EL (cell line): ENCODE measurements around the gene ITK.
"Not testable (repeated sequence)": the region's sequence is repeated elsewhere in the genome, so short reads cannot be mapped to it uniquely, and the experiment has no call there.

Source experiments
- DNase-seq: peaks from one replicate; pipeline ENCODE4 v3.0.0-alpha.2; 2016

ITK gene

DNA sequence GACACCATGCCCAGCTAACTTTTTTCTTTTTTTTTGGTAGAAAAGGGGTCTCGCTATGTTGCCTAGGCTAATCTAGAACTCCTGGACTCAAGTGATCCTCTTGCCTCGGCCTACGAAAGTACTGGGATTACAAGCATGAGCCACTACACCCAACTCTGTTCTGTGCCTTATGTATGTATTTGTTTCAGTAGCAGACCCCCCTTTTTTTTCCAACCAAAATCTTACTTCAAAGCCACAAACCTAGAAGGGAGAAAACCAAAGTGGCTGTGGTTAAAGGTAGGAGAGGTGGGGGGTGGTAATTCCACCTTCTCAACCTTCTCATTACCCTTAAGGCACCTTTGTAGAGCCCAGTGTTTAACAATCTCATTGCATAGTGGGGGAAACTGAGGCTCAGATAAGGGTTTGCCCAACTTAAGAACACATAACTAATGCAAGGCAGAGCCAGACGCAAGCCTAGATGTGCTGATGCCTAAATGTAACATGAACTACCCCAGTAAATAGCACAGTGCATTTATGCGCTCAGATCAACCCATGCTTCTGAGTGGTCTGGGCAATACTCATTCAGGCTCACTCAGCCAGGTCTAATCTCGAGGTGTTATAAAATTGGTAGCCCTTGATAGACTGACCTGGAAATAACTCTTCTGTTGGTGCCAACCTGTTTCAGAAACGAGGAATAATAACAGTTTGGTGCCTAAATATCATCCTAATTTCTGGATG is 33.0 kb downstream of the ITK start:
- DNase-seq, result no peak

DNA sequence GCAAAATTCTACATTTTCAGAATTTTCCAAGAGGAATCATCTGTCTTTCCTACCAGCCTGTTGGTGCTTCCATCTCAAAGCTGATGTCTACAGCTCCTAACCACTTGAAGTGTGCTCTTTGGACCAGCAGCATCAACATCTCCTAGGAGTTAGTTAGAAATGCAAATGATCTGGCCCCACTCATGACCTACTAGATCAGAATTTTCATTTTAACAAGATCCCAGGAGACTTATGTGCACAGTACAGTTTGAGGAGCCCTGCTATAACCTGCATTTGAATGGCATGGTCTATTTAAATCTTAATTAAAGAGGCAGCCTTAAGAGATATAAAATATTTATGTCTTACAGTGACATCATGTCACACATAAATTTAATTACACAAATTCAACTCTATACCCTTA is 33.8 kb downstream of the ITK start:
- DNase-seq, result no peak

DNA sequence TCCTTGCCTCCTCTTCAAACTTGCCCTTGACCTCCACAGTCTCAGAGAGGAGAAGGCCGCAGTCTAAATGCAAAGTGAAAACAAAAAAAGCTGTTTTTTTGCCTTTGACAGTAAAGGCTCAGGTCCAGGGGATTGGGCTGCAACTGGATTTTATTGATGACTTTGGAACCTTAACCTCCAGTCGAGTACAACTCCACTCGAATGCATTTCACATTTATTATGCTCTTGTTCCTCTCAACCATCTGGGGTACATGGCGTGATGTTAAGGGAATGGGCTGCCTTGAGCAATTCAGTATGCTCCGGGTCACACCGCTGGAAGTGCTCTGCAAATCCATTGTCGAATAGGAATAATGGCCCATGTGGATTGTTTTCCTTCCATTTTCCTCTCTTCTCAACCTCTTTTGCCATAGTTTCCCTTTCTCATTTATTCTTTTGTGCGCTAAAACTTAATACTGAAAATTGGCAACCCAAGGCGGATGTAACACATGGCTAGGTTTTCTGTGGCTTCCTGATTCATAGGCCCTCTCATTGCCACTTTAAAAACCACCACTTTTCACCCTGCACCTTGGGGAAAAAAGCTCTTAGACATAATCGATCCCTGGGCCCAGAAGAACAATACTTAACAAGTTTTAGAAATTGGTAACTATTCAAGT is 34.3 kb downstream of the ITK start:
- no peak for DNase-seq

DNA sequence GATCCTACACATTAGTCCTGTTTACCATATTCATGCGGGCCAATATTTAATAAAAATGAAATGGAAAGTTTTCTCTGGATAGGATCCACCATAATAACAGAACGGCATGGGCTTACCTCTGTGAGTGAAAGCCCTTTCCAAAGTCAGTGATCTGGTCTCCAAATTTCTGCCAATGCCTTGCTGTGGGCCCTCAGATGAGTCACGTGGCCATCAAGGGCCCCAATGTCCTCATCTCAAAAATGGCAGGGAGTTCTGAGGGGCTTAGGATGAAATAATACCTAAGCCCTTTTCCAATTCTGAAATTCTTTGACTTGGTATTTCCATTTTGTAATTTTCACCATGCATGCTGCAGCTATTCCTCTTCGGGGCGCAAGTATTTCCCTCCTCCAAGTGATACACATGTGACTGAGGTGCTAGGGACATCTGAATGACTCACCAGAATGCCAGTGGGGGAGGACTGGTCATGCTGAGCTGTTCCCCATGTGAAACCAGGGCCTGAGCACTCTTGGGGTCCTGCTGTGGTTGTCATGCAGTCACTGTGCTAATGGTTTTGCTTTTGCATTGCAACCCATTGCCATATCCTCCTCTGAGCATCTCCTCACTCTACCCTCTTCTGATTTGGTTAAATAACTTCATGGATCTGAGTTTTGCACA is 35.0 kb downstream of the ITK start:
- DNase-seq, result no peak

DNA sequence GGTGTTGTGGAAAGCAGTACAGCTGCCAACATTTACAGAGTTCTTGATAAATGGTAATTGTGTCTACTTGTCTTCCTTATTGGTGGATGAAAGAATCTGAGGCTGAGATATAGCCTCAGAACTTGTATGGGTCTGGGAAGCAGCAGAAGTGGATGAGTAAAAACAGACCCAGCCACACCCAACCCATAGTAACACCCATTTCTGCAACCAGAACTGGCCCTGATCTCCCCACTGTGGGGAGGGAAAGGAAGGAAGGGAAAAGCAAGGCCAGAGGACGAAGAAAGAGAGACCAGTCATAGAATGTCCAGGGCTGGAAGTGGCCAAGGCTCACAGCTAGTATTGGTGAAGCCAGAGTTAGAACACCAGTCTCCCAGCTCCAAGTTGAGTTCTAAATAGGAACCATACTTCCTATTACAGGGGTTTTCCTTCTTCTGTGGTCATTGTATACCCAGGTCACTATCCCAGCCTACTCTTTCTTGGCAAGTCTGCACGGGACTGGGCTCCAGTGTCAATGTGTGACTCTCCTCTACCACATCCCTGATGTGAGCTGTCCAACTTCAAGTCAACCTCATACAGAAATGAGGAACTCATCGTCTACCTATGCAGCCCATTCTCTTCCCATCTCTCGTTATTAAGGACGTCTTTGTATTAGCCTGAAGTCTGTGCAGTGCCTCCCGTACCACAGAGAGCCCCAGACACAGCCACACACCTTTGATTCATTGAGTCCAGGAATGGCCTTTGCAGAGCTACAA is 35.9 kb downstream of the ITK start:
- no peak for DNase-seq

DNA sequence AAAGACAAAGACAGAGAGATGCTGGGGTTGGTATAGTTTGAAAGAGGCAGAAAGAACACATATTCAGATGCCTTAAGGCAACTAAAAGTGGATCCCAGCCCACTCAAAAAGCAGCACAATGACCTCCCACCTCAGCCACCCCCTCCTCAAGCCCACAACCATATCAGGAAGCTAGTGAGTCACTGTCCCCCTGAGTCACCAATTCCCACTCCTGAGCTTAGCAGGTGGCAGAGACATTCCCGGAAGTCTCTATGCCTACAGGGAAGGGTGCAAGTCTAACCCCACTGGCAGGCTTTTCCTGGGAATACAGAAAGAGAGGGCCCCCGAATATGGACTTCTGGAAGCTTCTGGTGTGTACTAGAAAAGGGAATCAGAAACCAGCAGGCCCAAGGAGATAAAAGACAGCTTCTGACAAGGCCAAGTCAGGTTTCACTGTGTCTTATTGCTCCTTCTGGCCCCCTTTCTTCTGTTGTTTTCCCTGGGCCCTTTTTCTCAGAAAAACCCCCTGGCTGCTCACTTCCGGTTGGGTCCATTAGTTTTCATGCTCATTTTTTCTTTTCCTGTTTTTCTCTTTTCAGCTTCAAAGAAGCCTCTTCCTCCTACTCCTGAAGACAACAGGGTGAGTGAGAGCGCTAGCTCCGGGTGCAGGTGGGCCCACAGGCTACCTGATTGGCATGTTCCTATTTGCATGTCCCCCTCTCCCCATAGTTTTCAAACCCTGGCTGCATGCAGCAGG is 36.8 kb downstream of the ITK start:
- DNase-seq, result no peak

DNA sequence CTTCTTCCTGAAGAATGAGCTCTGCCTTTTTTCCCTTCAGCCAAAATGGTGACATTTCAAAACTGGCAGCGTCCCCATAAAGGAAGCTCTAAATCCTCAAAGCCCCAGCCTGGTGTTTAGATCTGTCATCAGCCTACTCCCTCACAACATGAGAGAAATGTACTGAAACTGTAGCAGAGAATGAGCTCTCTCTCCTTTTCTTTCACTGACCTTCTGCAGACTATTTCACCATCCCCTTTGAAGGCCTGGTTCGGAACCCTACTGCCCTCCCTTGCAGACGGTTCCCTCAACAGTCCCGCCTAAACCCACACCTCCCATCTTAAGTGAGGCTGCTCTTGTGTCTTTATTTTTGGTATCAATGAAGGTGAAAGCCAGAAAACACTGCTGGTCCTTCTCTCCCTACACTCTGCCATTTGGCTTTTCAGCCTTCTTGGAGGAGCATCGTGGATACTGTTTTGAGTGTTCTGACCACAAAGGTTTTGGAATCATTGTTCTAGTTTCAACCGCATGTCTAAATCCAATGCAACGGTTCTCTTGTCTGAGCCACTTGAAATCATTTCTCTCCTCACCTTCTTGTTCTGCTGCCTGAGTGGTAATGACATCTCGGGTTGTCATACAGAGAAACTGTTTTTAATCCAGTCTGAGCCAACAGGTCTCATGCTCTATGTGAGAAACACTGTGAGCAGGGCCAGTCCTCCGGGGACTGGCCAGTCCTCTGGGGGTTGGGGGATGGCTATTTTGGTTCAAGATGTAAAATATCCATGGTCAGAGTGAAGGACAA is 39.0 kb downstream of the ITK start:
- DNase-seq, result no peak

DNA sequence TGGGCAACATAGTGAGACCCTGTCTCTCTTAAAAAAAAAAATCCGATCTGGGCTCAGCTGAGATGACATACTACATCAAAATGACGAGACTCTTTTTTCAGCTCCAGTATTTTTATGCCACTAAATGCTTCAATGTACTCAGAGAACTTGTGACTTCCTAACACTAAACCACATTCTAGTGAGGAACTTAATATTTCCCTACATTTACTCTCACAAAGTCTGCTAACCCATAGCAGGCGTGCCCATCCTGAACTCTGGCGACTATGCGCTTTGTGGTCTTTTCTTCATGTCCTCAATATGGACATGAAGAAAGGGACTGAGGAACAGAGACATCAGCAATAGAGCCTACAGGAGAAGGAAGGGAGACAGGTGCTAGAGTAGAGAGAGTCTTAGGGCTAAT is 41.3 kb downstream of the ITK start:
- no peak for DNase-seq

DNA sequence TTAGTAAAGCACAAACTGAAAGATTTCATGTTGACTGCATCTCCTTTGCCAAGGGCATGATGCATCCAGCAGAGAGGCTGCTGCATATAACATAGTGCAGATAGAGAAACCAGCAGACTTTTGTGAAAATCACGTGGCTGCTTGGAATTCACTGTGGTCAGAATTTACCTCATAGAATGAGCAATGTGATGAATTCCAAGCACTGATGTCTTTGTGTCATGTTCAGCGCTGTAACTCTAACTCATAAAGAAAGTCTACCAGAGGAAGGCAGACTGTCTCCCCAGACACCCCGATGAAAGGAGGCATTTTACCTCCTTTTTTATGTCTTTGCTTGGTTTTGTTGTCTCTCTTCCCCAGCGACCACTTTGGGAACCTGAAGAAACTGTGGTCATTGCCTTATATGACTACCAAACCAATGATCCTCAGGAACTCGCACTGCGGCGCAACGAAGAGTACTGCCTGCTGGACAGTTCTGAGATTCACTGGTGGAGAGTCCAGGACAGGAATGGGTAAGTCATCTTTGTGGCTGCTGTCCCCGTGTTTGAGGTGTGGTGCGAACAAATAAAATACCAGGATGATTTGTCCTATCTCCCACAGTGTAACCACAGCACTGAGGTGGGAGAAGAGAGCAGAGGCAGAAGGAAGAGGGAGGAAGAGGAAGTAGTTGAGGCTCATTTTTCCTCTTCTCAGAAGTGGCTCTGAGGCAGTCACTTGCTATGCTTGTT is 42.0 kb downstream of the ITK start:
- DNase-seq, result peak; percentile 50

DNA sequence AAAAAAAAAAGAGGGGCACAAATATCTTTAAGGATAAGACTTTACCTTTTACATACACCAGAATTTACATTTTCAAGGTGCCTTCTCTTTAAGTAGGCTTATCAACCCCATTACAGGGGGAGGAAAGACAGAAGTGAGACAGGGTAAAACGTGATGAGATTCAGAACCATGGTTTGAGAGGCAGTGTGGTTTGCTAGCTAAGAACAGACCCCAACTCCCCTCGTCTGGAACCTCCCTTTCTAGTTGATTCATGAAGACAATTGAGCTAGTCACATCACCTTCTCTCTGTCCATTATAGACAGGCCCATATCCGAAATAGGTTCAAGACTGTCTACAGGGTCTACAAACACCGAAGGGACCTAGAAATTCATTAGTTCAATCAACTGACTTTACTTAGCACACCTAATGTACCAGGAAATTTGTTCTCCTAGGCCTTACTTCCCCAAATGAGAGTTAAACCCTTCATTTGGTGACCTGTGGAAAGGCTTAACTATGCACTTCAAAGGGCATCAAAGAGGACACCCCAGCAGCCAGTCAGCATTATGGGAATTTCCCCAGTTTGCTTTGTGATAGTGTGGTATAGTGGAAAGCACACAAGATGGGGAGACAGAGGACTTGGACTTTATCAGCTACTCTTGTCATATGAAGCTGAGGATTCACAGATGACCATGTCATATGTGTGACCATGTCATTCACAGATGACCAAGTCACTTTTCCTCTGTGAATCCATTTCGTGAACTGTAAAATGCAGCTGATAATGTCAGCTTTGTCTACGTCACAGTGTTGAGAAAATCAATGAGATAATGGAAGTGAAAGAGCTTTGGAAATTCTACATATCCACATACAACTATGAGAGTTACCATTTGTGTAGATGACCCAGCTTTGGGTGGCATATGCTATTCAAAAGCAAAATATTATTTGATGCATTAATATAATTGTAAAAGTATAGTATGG is 45.1 kb downstream of the ITK start:
- no peak for DNase-seq

DNA sequence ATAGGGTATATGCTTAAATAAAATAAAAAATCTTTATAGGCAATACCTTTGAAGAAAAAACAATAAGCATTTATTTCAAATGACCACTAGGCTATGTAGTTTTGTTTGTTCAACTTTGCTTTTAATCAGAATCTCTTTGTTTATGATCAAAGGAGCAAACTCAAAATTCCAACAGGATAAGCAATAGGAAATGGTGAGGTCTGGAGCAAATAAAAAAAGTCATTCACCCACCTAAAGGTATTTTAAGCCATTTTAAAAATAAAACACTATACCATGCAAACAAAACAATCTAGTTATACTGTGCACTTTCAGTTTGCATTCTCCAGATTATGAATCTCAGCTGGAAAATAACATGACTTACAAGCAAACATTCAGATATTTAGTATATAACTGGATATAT is 50.0 kb downstream of the ITK start:
- no peak for DNase-seq

DNA sequence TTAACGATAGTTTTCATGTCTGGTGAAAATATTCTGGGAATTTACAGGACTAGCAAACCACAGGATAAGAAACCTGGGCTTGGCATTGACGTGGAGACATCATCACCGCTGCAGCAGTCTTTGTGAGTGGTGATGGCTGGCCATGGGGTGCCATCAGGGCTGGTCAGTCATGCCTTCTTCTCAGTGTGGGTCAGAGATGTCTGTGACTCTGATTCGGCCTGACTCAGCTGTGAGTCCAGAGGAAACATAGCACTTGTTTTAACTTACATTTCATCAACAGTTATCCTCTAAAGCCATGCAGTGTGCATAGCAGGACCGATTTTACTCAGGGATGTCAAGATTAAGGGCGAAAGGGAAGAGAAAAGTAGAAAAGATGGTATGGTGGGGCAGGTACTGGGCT is 52.1 kb downstream of the ITK start:
- no peak for DNase-seq

DNA sequence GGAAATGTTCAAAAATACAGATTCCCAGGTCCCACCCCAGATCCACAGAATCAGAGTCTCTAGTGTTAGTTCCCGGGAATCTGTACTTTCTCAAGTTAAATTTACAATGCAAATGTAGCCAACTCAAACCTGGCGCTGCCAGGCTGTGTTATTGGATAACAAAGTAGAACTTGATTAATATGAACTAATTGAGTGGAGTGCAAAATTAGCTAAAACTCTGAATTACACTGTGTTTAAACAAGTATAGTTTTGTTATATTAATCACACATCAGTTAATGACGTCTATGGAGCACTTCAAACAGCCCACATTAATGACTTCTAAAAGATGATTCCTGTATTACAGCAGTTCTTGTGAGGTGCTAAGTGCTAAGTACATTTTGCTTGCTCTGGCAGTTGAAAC is 52.9 kb downstream of the ITK start:
- no peak for DNase-seq

DNA sequence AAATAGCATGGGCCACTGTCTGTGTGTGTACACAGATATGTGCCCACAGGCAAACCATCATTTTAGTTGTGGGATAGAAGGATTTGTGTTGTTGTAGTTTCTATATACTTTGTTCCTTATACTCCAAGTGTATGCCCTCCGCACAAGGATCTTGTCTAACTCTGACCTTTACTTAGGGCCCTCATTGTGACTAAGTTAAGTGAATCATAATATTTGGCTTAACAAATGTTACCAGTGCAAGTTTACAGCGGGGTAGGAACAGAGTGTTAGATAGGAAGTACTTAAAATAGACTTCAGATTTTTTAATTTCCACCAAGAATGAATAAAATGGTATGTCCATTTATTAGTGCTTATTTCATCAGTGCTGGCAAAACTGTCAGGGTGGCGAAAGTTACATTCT is 55.8 kb downstream of the ITK start:
- DNase-seq, result no peak

DNA sequence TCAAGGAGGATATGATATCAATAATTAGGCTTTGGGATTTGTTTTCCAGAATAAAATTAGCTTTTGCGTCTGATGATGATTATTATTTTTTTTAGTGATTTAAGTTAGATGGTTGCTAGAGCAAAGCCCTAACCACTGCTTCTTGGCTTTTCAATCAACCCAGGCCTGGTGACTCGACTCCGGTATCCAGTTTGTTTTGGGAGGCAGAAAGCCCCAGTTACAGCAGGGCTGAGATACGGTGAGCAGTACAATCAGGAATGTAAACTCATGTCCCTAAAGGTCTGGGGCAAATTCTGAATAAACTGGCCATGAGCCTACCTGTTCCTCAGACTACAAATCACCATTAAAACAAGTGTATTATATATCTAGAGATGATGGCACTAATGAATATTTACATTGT is 60.8 kb downstream of the ITK start:
- no peak for DNase-seq

DNA sequence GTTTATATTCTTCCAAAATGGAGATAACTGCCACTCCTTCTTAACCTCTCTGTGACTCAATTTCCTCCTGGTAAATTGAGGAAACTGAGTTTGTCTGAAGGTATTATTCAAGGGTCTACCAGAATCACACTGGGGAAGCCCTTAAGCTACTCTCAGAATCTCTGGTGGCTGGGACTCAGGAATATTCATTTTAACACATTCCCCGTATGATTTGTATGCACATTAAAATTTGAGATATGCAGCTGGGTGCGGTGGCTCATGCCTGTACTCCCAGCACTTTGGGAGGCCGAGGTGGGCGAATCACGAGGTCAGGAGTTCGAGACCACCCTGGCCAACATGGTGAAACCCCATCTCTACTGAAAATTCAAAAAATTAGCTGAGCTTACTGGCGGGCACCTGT is 64.1 kb downstream of the ITK start:
- not testable (repeated sequence) for DNase-seq

DNA sequence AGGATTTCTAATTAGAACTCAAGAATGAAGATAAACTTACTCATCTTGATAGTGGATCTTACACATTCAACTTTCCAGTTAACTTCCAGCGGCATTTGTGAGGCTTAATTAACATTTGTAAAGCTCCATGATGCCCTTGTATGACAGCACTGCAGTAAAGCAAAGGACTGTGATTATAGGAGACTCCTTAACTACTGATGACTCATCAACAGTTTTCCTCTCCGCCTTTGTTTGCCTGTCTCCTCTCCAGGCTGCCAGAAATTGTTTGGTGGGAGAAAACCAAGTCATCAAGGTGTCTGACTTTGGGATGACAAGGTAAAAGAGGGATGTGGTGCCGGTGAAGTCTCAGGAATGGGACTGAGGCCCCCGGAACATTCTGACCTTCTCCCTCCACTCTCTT is 64.8 kb downstream of the ITK start:
- no peak for DNase-seq

DNA sequence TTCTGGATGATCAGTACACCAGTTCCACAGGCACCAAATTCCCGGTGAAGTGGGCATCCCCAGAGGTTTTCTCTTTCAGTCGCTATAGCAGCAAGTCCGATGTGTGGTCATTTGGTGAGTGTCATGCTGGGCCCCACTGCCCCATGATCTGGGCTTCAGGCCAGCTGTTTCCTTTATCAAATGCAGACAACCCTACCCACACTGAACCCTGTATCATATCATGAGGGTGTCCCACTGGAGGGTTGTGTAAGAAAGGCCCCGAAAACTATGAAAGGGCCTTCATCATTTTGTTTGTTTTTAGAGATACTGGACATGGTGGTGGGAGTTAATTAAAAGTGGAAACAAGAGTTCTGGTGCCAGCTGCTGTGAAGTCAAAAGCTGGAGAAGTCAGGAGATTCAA is 65.2 kb downstream of the ITK start:
- DNase-seq, result no peak

DNA sequence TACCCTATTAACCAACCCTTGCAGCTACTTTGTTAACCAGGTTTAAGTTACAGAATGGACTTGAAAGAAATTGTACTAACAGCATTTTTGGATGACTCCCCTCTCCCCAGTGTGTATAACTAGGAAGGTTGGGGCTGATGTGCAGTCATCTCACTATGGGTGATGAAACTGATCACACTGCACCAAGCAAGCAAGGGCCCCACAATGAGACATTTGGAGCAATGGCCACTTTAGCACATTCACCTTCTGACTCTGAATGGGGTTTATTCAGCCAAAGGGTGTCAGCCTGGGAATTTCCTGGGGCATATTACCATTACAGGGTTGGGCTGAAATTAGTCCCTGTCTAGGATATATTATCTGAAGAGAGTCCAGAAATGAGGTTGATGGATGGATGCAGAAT is 66.6 kb downstream of the ITK start:
- no peak for DNase-seq

DNA sequence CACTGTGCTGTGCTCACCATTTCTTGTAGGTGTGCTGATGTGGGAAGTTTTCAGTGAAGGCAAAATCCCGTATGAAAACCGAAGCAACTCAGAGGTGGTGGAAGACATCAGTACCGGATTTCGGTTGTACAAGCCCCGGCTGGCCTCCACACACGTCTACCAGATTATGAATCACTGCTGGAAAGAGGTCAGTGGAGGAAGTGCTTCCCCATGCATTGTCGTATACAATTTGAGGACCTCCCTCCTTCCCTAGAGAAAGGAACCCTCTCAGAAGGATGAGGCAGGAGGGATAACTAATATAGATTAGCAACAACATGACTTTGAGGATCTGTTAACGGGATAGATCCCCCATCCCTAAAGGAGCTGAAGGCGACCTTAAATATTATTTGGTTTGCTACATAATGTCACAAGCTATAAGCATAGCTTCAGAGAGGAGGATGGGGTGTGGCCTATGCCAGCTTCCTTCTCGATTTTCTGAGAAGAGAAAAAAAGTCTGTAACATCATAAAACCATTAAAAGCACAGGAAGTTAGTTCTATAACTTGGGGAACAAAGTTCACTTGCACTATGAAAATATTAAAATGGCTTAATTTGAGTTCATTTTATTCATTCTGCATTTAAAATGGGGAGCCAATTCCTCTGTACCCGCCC is 68.3 kb downstream of the ITK start:
- no peak for DNase-seq
